Smooth muscle cell (in vitro differentiated cells): ENCODE results near the gene TMPRSS6. TPM values are rescaled to one million over a fixed set of nuclear protein-coding genes. Genes with fewer than 3 reads are reported as not detected.

Experiments
- DNase-seq: peaks from one replicate; lab custom pipeline; 2025; ENCODE audit not compliant: unreplicated experiment; lab: John Stamatoyannopoulos, UW
- H2AFZ ChIP-seq: fragments of 200-600 bp; sonication (generic); 2 replicates; pipeline ENCODE4 v1.6.0; 2016; ENCODE audit warnings: antibody characterized with exemption, low read depth, mild to moderate bottlenecking
- H3F3A ChIP-seq: fragments of 200-600 bp; sonication (generic); 2 replicates; pipeline ENCODE4 v1.6.0; 2017; ENCODE audit warnings: antibody characterized with exemption, low read depth
- H3K27ac ChIP-seq: fragments of 200-600 bp; sonication (generic); 2 replicates; pipeline ENCODE4 v1.5.1; 2016; ENCODE audit warnings: low read depth, mild to moderate bottlenecking
- H3K27me3 ChIP-seq: fragments of 200-600 bp; sonication (generic); 2 replicates; pipeline ENCODE4 v1.6.1; 2016; ENCODE audit warnings: low read depth, mild to moderate bottlenecking
- H3K36me3 ChIP-seq: fragments of 200-600 bp; sonication (generic); 2 replicates; pipeline ENCODE4 v1.5.1; 2016; ENCODE audit warnings: low read depth
- H3K4me1 ChIP-seq: fragments of 200-600 bp; sonication (generic); 2 replicates; pipeline ENCODE4 v1.5.1; 2016; ENCODE audit warnings: low read depth
- H3K4me2 ChIP-seq: fragments of 200-600 bp; sonication (generic); 2 replicates; pipeline ENCODE4 v1.6.0; 2016; ENCODE audit warnings: mild to moderate bottlenecking
- H3K4me3 ChIP-seq: fragments of 200-600 bp; sonication (generic); 2 replicates; pipeline ENCODE4 v1.5.1; 2016; ENCODE audit warnings: mild to moderate bottlenecking
- H3K79me2 ChIP-seq: fragments of 200-600 bp; sonication (generic); 2 replicates; pipeline ENCODE4 v1.6.0; 2016; ENCODE audit warnings: low read depth, mild to moderate bottlenecking
- H3K9ac ChIP-seq: fragments of 200-600 bp; sonication (generic); 2 replicates; pipeline ENCODE4 v1.6.0; 2016; ENCODE audit warnings: low read depth
- H3K9me3 ChIP-seq: fragments of 200-600 bp; sonication (generic); replicated peaks from 2 replicates; pipeline ENCODE4 v1.5.1; 2016; ENCODE audit warnings: low read depth
- H4K20me1 ChIP-seq: fragments of 200-600 bp; sonication (generic); 2 replicates; pipeline ENCODE4 v1.6.0; 2016; ENCODE audit warnings: low read depth
- WGBS: methylation state at CpG from one replicate; pipeline ENCODE4 v1.1.7; 2016; ENCODE audit warnings: low lambda C conversion rate; 5-methylcytosine and 5-hydroxymethylcytosine counted together
- polyA plus RNA-seq: library from polyadenylated mRNA; unstranded; fragments of >200 nt; fragmentation: Nextera tagmentation; extraction: Ambion mirVana; gene quantifications from 2 replicates; pipeline ENCODE4 v1.2.1, GENCODE V29; 2016
- total RNA-seq: library from RNA; depleted of rRNA; stranded (reverse); fragments of >200 nt; gene quantifications from 2 replicates; pipeline ENCODE4 v1.2.3, GENCODE V29; 2014
- TF ChIP-seq, protein P1 (sequence below): fragments of 200-600 bp; sonication (generic); IDR thresholded peaks from 2 replicates; pipeline ENCODE4 v1.5.1; 2017; ENCODE audit warnings: borderline replicate concordance, mild to moderate bottlenecking, antibody characterized with exemption; ENCODE audit not compliant: insufficient read depth, poor library complexity, severe bottlenecking

The TMPRSS6 gene
- total and polyA plus RNA-seq, 2 experiments from 2014 or later = not detected

DNA sequence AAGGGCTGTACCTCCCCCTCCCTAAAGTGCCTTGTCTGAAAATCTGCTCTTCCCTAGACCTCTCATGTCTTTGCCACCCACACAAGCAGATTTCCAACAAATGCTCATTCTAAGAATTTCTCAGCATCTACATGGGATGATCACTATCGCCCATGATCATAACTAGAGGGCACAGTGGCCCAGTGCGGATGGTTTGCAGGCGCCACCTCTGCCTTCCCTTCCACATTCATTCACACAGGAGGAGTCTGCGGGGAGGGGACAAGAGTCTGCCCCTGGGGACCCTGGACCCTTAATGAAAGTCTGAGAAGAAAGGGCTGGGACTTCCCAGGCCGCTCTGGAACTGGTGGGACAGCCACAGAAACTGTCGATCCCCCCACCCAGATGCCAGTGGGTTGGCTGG lies 29.1 kb downstream of the TMPRSS6 start:
- peaks cover 20% of the 10 kb centered on the region for H3K27me3 ChIP-seq
- DNase-seq = no peak
- no peaks in the 10 kb centered on the region for H3K9me3 ChIP-seq
- no peaks in the 10 kb centered on the region for H3K79me2 ChIP-seq
- H3K4me1 ChIP-seq = no peaks in the 10 kb centered on the region
- H3K4me2 ChIP-seq = no peak overlapping the region
- no peak overlapping the region for H2AFZ ChIP-seq
- H3K36me3 ChIP-seq = no peaks in the 10 kb centered on the region
- no peak overlapping the region for H3K4me3 ChIP-seq
- TF ChIP-seq, protein P1, sequence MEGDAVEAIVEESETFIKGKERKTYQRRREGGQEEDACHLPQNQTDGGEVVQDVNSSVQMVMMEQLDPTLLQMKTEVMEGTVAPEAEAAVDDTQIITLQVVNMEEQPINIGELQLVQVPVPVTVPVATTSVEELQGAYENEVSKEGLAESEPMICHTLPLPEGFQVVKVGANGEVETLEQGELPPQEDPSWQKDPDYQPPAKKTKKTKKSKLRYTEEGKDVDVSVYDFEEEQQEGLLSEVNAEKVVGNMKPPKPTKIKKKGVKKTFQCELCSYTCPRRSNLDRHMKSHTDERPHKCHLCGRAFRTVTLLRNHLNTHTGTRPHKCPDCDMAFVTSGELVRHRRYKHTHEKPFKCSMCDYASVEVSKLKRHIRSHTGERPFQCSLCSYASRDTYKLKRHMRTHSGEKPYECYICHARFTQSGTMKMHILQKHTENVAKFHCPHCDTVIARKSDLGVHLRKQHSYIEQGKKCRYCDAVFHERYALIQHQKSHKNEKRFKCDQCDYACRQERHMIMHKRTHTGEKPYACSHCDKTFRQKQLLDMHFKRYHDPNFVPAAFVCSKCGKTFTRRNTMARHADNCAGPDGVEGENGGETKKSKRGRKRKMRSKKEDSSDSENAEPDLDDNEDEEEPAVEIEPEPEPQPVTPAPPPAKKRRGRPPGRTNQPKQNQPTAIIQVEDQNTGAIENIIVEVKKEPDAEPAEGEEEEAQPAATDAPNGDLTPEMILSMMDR = no peak
- 93% methylated on average over 6 of the region's 6 CpGs for WGBS
- H3K27ac ChIP-seq = no peak overlapping the region
- H3F3A ChIP-seq = no peaks in the 10 kb centered on the region
- H4K20me1 ChIP-seq = no peaks in the 10 kb centered on the region
- H3K9ac ChIP-seq = no peak overlapping the region

DNA sequence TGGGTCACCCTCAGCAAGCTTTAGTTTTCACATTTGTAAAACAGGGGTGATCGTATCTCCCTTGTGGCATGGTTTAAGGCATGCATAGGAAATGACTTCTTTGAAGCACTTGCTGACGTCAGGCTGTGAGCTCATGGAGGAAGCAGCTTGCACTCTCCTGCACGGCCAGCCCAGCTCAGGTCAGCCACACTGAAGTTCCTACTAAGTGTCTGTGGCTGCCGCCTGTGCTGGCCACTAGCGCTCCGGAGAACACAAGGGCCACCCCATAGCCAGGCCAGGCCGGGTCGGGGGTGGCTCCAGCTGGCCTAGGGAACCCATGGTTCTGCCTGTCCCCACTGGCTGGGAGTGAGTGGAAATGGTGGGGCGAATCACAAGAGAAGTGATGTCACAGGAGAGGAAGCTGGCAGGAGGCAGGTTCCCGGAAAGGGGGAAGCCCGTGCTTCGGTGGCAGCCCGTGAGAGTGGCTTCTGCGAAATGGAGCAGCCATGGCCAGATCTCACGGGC lies 29.8 kb downstream of the TMPRSS6 start:
- Histone ChIP-seq H3K79me2 (no peaks in the 10 kb centered on the region), H2AFZ (no peak overlapping the region), H3K4me1 (no peaks in the 10 kb centered on the region), H3K9me3 (no peaks in the 10 kb centered on the region), H3F3A (no peaks in the 10 kb centered on the region), H3K4me2 (no peak overlapping the region), H4K20me1 (no peaks in the 10 kb centered on the region), H3K27ac (no peak overlapping the region), H3K27me3 (peaks cover 27% of the 10 kb centered on the region), H3K4me3 (no peak overlapping the region), H3K9ac (no peak overlapping the region), H3K36me3 (no peaks in the 10 kb centered on the region)
- TF ChIP-seq, protein P1 = no peak
- 71% methylated on average over 15 of the region's 15 CpGs for WGBS
- DNase-seq = no peak

DNA sequence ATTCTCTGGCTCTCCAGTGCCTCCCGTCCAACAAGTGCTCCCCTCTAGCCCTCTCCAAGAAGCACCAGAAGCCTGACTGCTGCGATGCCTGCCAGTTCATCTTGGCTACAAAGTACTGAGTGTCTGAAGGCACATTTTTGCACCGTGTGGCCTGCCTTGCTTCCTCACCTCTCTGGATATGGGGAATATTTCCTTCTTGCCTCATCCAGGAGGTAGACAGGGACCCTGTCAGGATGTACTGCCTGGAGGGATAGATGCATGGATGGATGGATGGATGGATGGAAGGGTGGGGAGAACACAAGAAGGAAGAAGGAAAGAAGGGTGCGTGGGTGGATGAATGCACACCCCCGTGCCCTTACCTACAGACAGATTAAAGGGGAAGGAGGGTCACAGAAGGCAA lies 30.4 kb downstream of the TMPRSS6 start:
- H3K9ac ChIP-seq = no peak overlapping the region
- H3K27ac ChIP-seq = no peak overlapping the region
- H3F3A ChIP-seq = no peaks in the 10 kb centered on the region
- WGBS = 68% methylated on average over 5 of the region's 5 CpGs
- no peak overlapping the region for H2AFZ ChIP-seq
- no peak for DNase-seq
- H4K20me1 ChIP-seq = no peaks in the 10 kb centered on the region
- H3K27me3 ChIP-seq = peaks cover 32% of the 10 kb centered on the region
- no peaks in the 10 kb centered on the region for H3K9me3 ChIP-seq
- no peak overlapping the region for H3K4me3 ChIP-seq
- H3K79me2 ChIP-seq = no peaks in the 10 kb centered on the region
- H3K4me1 ChIP-seq = no peaks in the 10 kb centered on the region
- no peak overlapping the region for H3K4me2 ChIP-seq
- H3K36me3 ChIP-seq = no peaks in the 10 kb centered on the region
- TF ChIP-seq, protein P1 = no peak

DNA sequence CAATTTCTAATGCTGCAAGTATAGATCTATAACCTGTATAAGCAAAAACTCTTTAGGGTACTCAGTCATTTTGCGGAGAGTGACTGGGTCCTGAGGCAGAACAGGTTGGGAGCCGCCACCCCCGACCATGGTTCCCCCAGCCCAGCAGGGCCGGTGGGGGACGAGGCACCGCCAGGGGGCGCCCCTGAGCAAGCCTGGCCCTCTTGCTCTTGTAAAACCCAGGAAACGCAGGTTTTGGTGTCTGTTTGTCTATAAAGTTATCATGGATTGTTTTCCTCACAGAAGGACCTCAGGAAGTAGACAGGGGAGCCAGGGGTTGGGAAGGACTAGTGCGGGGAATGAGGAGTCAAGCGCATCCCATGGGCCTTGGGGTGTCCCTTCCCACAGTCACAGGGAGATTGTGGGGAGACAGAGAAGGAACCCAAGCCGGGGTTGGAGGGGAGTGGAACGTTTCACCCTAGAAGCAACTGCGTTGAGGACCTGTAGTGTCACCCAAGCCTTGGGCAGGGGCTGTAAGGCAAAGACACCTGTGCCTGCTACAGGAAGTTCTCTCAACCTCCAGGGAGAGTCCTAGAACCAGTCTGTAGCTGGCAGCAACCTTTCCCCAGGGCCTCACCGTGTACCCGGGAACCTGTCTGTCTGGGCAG lies 31.6 kb downstream of the TMPRSS6 start:
- Histone ChIP-seq H3K36me3 (no peaks in the 10 kb centered on the region), H3K4me2 (no peak overlapping the region), H3K4me1 (no peaks in the 10 kb centered on the region), H3K9me3 (no peaks in the 10 kb centered on the region), H3K9ac (no peak overlapping the region), H3K4me3 (no peak overlapping the region), H2AFZ (no peak overlapping the region), H3K79me2 (no peaks in the 10 kb centered on the region), H4K20me1 (no peaks in the 10 kb centered on the region), H3K27ac (no peak overlapping the region), H3K27me3 (peaks cover 38% of the 10 kb centered on the region), H3F3A (no peaks in the 10 kb centered on the region)
- DNase-seq = peak; percentile 21
- TF ChIP-seq, protein P1 = peak; percentile 100
- 34% methylated on average over 15 of the region's 15 CpGs for WGBS
